ENCODE measurements around the gene OR4D5. TPM values are rescaled to one million over a fixed set of nuclear protein-coding genes. Genes with fewer than 3 reads are reported as not detected.

The OR4D5 gene
- not detected for total RNA-seq

- H3K27me3 Mint-ChIP-seq = no peaks in the 10 kb centered on the region
- no peak for DNase-seq
- POLR2A ChIA-PET = no interaction called here
- H3K4me3 Mint-ChIP-seq = no peak within 1 kb of the TSS
- no peak for ATAC-seq (ENCODE audit: low read depth)
- no peaks in the 10 kb centered on the region for H3K36me3 Mint-ChIP-seq
- no peaks in the 10 kb centered on the region for H3K4me1 Mint-ChIP-seq
- H3K27ac Mint-ChIP-seq = no peak within 1 kb of the TSS
- H3K9me3 Mint-ChIP-seq = no peaks in the 10 kb centered on the region
Observed at GRCh38 chr11:123939317-123939716, at the start of gene OR4D5. TSS of gene OR4D5 (plus strand) at chr11:123939617. CDS start at chr11:123939617, 0 bp downstream.

- no peak overlapping the region for H3K4me3 Mint-ChIP-seq
- no peaks in the 10 kb centered on the region for H3K9me3 Mint-ChIP-seq
- no peak for DNase-seq
- H3K27me3 Mint-ChIP-seq = no peaks in the 10 kb centered on the region
- no peak overlapping the region for H3K27ac Mint-ChIP-seq
- H3K36me3 Mint-ChIP-seq = no peaks in the 10 kb centered on the region
- no peaks in the 10 kb centered on the region for H3K4me1 Mint-ChIP-seq
- ATAC-seq (ENCODE audit: low read depth) = no peak
- POLR2A ChIA-PET = no interaction called here
Observed at GRCh38 chr11:123892031-123892430, 47.4 kb upstream of the OR4D5 start.

GRCh38 chr11:123899792-123900191 lies 39.6 kb upstream of the OR4D5 start:
- Mint-ChIP-seq H3K27ac (no peak overlapping the region), H3K36me3 (no peaks in the 10 kb centered on the region), H3K4me1 (peaks cover 5% of the 10 kb centered on the region), H3K27me3 (no peaks in the 10 kb centered on the region), H3K9me3 (no peaks in the 10 kb centered on the region), H3K4me3 (no peak overlapping the region)
- DNase-seq (no peak), ATAC-seq (ENCODE audit: low read depth) (no peak)
- POLR2A ChIA-PET = no interaction called here

- DNase-seq = no peak
- H3K27me3 Mint-ChIP-seq = peaks cover 2% of the 10 kb centered on the region
- no peak within 1 kb of the TSS for H3K27ac Mint-ChIP-seq
- ATAC-seq (ENCODE audit: low read depth) = no peak
- H3K4me1 Mint-ChIP-seq = peaks cover 5% of the 10 kb centered on the region
- no peak within 1 kb of the TSS for H3K4me3 Mint-ChIP-seq
- POLR2A ChIA-PET = no interaction called here
- H3K9me3 Mint-ChIP-seq = no peaks in the 10 kb centered on the region
- no peaks in the 10 kb centered on the region for H3K36me3 Mint-ChIP-seq
Observed at GRCh38 chr11:123901867-123902266, 37.5 kb upstream of the OR4D5 start, which contains the start of gene OR8D4. TSS of gene OR8D4 (plus strand) at chr11:123902167. CDS start at chr11:123906432, 4,265 bp downstream.

- DNase-seq = no peak
- no peak overlapping the region for H3K4me3 Mint-ChIP-seq
- no peaks in the 10 kb centered on the region for H3K9me3 Mint-ChIP-seq
- POLR2A ChIA-PET = no interaction called here
- peaks cover 2% of the 10 kb centered on the region for H3K27me3 Mint-ChIP-seq
- ATAC-seq (ENCODE audit: low read depth) = no peak
- no peaks in the 10 kb centered on the region for H3K36me3 Mint-ChIP-seq
- H3K4me1 Mint-ChIP-seq = peaks cover 5% of the 10 kb centered on the region
- no peak overlapping the region for H3K27ac Mint-ChIP-seq
Observed at GRCh38 chr11:123903932-123904331, 35.5 kb upstream of the OR4D5 start.

- no peaks in the 10 kb centered on the region for H3K36me3 Mint-ChIP-seq
- peaks cover 5% of the 10 kb centered on the region for H3K4me1 Mint-ChIP-seq
- POLR2A ChIA-PET = no interaction called here
- DNase-seq (no peak), ATAC-seq (ENCODE audit: low read depth) (no peak)
- H3K27ac Mint-ChIP-seq = no peak overlapping the region
- H3K9me3 Mint-ChIP-seq = no peaks in the 10 kb centered on the region
- peaks cover 2% of the 10 kb centered on the region for H3K27me3 Mint-ChIP-seq
- H3K4me3 Mint-ChIP-seq = no peak overlapping the region
Observed at GRCh38 chr11:123904932-123905331, 34.5 kb upstream of the OR4D5 start.

GRCh38 chr11:123905826-123906225 lies 33.6 kb upstream of the OR4D5 start:
- POLR2A ChIA-PET = no interaction called here
- Mint-ChIP-seq H3K4me1 (peaks cover 5% of the 10 kb centered on the region), H3K27me3 (peaks cover 2% of the 10 kb centered on the region), H3K4me3 (no peak overlapping the region), H3K27ac (no peak overlapping the region), H3K36me3 (no peaks in the 10 kb centered on the region), H3K9me3 (no peaks in the 10 kb centered on the region)
- no peak for DNase-seq
- no peak for ATAC-seq (ENCODE audit: low read depth)

GRCh38 chr11:123920943-123921342 lies 18.5 kb upstream of the OR4D5 start:
- Mint-ChIP-seq H3K4me1 (no peaks in the 10 kb centered on the region), H3K9me3 (no peaks in the 10 kb centered on the region), H3K27ac (no peak overlapping the region), H3K4me3 (no peak overlapping the region), H3K36me3 (no peaks in the 10 kb centered on the region), H3K27me3 (no peaks in the 10 kb centered on the region)
- POLR2A ChIA-PET = no interaction called here
- DNase-seq (no peak), ATAC-seq (ENCODE audit: low read depth) (no peak)

GRCh38 chr11:123924027-123924426 lies 15.4 kb upstream of the OR4D5 start:
- ATAC-seq (ENCODE audit: low read depth) (no peak), DNase-seq (no peak)
- Mint-ChIP-seq H3K27ac (no peak overlapping the region), H3K4me3 (no peak overlapping the region), H3K4me1 (no peaks in the 10 kb centered on the region), H3K36me3 (no peaks in the 10 kb centered on the region), H3K27me3 (no peaks in the 10 kb centered on the region), H3K9me3 (no peaks in the 10 kb centered on the region)
- POLR2A ChIA-PET = no interaction called here

- Mint-ChIP-seq H3K36me3 (no peaks in the 10 kb centered on the region), H3K4me1 (no peaks in the 10 kb centered on the region), H3K27ac (no peak overlapping the region), H3K9me3 (no peaks in the 10 kb centered on the region), H3K4me3 (no peak overlapping the region), H3K27me3 (no peaks in the 10 kb centered on the region)
- ATAC-seq (ENCODE audit: low read depth) (no peak), DNase-seq (no peak)
- POLR2A ChIA-PET = no interaction called here
Observed at GRCh38 chr11:123942413-123942812, 3.0 kb downstream of the OR4D5 start.

- H3K9me3 Mint-ChIP-seq = no peaks in the 10 kb centered on the region
- ATAC-seq (ENCODE audit: low read depth) = no peak
- POLR2A ChIA-PET = no interaction called here
- no peak within 1 kb of the TSS for H3K4me3 Mint-ChIP-seq
- no peaks in the 10 kb centered on the region for H3K4me1 Mint-ChIP-seq
- DNase-seq = no peak
- no peak within 1 kb of the TSS for H3K27ac Mint-ChIP-seq
- no peaks in the 10 kb centered on the region for H3K36me3 Mint-ChIP-seq
- no peaks in the 10 kb centered on the region for H3K27me3 Mint-ChIP-seq
Observed at GRCh38 chr11:123943738-123944137, 4.3 kb downstream of the OR4D5 start, which contains the start of gene OR6T1. TSS of gene OR6T1 (minus strand) at chr11:123943838. CDS start at chr11:123943838, 0 bp downstream.

- H3K27ac Mint-ChIP-seq = no peak overlapping the region
- no peaks in the 10 kb centered on the region for H3K4me1 Mint-ChIP-seq
- no peaks in the 10 kb centered on the region for H3K27me3 Mint-ChIP-seq
- DNase-seq (no peak), ATAC-seq (ENCODE audit: low read depth) (no peak)
- H3K4me3 Mint-ChIP-seq = no peak overlapping the region
- no peaks in the 10 kb centered on the region for H3K9me3 Mint-ChIP-seq
- H3K36me3 Mint-ChIP-seq = no peaks in the 10 kb centered on the region
- POLR2A ChIA-PET = no interaction called here
Observed at GRCh38 chr11:123945132-123945531, 5.7 kb downstream of the OR4D5 start.

- no peaks in the 10 kb centered on the region for H3K9me3 Mint-ChIP-seq
- H3K4me1 Mint-ChIP-seq = no peaks in the 10 kb centered on the region
- no peak overlapping the region for H3K27ac Mint-ChIP-seq
- DNase-seq (no peak), ATAC-seq (ENCODE audit: low read depth) (no peak)
- POLR2A ChIA-PET = no interaction called here
- no peak overlapping the region for H3K4me3 Mint-ChIP-seq
- H3K27me3 Mint-ChIP-seq = peaks cover 6% of the 10 kb centered on the region
- no peaks in the 10 kb centered on the region for H3K36me3 Mint-ChIP-seq
Observed at GRCh38 chr11:123956752-123957151, 17.3 kb downstream of the OR4D5 start.

GRCh38 chr11:123973816-123974215 lies 34.4 kb downstream of the OR4D5 start:
- Mint-ChIP-seq H3K27ac (no peak overlapping the region), H3K4me3 (no peak overlapping the region), H3K9me3 (no peaks in the 10 kb centered on the region), H3K4me1 (no peaks in the 10 kb centered on the region), H3K36me3 (no peaks in the 10 kb centered on the region), H3K27me3 (peaks cover 2% of the 10 kb centered on the region)
- POLR2A ChIA-PET = no interaction called here
- ATAC-seq (ENCODE audit: low read depth) = no peak
- no peak for DNase-seq
